IPS-NIHi7 (cell line): ENCODE data around the gene ZACN.

ENCODE experiments used
- DNase-seq: peaks from one replicate; pipeline ENCODE4 v3.0.0; 2012; ENCODE audit warnings: mixed read lengths; ENCODE audit errors: extremely low spot score

The ZACN gene

DNA sequence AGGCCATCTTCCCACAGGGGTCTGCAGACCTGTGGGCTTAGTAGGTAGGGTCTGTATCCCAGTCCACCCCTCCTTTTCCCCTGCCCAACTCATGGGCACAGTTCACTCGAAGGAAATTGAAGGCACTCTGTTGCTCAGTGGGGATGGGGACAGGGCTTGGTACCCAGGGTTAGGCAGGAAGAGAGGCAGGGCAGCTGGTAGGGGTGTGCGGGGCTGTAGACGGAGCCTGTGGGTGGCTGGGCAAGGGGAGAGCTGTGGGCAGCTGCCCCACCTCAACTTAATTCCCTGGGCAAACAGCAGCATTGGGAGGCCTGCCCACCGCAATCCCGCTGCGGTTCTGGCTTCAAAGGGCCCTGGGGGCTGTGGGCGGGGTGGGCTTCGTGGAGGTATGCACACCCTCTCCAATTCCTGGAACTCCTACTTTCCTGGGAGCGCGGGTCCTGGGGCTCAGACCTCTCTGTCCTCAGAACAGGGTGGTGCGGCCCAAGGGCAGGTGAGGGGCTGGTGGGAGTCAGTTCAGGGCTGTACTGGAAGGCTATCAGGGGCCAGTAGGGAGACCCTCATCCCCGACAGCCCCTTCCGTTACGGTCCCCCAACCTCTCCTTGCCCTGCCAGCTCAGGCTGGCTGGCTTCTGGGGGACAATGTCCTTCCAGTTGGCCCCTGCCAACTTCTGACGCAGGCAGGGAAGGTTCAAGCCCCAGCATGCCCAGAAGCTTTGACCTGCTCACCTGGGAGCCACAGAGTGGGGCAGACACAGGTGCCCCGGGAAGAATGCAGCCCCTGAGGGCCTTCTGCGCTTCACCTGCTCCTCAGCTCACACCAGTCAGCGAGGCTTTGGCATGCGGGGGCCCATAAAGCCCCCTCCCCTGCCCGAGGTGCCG lies 53.0 kb downstream of the ZACN start:
- no peak for DNase-seq
